ENCODE measurements around the gene SYT5. TPM values are rescaled to one million over a fixed set of nuclear protein-coding genes. Genes with fewer than 3 reads are reported as not detected.

The SYT5 gene
- total and polyA plus RNA-seq, 2 of the 13 experiments (the other 11 are each of a cell fraction or from before 2014, with no cell fraction given) = not detected

DNA sequence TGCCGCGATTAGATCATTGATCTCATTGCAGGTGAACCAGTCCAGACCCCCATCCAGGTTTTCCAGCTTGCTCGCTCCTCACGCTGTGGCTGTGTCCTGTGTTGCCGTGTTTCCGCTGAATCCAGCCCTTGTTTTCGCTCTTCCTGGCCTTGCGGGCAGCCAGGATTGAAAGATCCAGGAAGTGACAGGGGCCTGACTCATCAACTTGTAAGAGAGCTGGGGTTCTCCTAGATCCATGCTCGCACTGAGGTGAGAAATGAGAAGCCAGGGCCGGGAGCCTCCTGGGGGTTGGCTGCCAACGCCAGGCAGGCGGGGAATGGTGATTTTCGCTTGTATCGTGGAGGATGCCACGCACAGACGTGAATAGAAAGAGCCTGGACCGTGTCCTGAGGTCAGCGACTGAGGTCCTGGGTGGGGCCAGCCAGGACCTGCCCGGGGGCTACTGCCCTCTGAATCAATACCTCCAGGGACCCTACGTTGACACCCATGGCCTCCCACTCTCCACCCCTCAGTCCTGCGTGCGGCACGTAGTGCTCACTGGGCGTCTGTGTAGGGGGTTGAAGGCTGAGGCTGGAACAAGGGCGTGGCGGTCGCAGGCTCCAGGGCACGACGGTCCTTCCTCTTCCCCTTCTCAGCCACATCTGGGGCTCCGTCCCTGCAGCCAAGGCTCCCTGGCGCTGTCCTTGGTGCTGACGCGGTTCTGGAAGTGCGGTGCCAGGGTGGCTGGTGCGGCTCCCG is 36.5 kb upstream of the SYT5 start (continued):
- TF ChIP-seq ZHX2 (IDR thresholded peaks at IDR 0.05; ENCODE audit: low read depth) = 0 out of 2 replicates have a peak, but pooled peaks have one; percentile 9
- TF ChIP-seq ZHX2 (CRISPR knock-in tag; IDR thresholded peaks at IDR 0.05; ENCODE audit: borderline replicate concordance) = peak; percentile 95; the same call in 1 of the 2 replicates
- peak; percentile 96 for TF ChIP-seq JUND (CRISPR knock-in tag; IDR thresholded peaks at IDR 0.05)
- peak; percentile 93 for TF ChIP-seq IRF2 (CRISPR knock-in tag; IDR thresholded peaks at IDR 0.05)
- TF ChIP-seq RELA (CRISPR knock-in tag; IDR thresholded peaks at IDR 0.05) = peak; percentile 80; the same call in 1 of the 2 replicates
- TF ChIP-seq ZNF101 (CRISPR knock-in tag; IDR thresholded peaks at IDR 0.05; ENCODE audit: borderline replicate concordance, low read depth) = no peak
- TF ChIP-seq ZBTB1 (CRISPR knock-in tag; IDR thresholded peaks at IDR 0.05; ENCODE audit: borderline replicate concordance) = peak; percentile 79; the same call in 1 of the 2 replicates
- TF ChIP-seq, protein P1, sequence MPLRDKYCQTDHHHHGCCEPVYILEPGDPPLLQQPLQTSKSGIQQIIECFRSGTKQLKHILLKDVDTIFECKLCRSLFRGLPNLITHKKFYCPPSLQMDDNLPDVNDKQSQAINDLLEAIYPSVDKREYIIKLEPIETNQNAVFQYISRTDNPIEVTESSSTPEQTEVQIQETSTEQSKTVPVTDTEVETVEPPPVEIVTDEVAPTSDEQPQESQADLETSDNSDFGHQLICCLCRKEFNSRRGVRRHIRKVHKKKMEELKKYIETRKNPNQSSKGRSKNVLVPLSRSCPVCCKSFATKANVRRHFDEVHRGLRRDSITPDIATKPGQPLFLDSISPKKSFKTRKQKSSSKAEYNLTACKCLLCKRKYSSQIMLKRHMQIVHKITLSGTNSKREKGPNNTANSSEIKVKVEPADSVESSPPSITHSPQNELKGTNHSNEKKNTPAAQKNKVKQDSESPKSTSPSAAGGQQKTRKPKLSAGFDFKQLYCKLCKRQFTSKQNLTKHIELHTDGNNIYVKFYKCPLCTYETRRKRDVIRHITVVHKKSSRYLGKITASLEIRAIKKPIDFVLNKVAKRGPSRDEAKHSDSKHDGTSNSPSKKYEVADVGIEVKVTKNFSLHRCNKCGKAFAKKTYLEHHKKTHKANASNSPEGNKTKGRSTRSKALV (CRISPR knock-in tag; IDR thresholded peaks at IDR 0.05) = peak; percentile 78; the same call in 1 of the 2 replicates
- peak; percentile 96 for TF ChIP-seq ZNF414 (CRISPR knock-in tag; IDR thresholded peaks at IDR 0.05)
- TF ChIP-seq SMYD3 (CRISPR knock-in tag; IDR thresholded peaks at IDR 0.05) = peak; percentile 84
- TF ChIP-seq ESRRA (CRISPR knock-in tag; IDR thresholded peaks at IDR 0.05; ENCODE audit: low read depth) = no peak; the same call in none of the 2 replicates
